Hepatocyte (in vitro differentiated cells): Measurements from ENCODE around the gene NAP1L2.
A peak's percentile ranks its signal among the peaks of the same experiment; 100 is the strongest.

ENCODE experiments used
- CTCF ChIP-seq: fragments of 200-600 bp; sonication (generic); IDR thresholded peaks from 2 replicates; pipeline ENCODE4 v1.5.1; 2016; ENCODE audit warnings: antibody characterized with exemption, mild to moderate bottlenecking; ENCODE audit not compliant: poor library complexity
- EZH2 ChIP-seq: fragments of 200-600 bp; sonication (generic); IDR thresholded peaks from 2 replicates; pipeline ENCODE4 v1.6.1; 2016; ENCODE audit warnings: antibody characterized with exemption, mild to moderate bottlenecking, borderline replicate concordance

GRCh38 chrX:73262991-73263390 is 48.3 kb upstream of the NAP1L2 start:
- no peak for TF ChIP-seq EZH2
- peak; percentile 29 for TF ChIP-seq CTCF
